T follicular helper cell (primary cell): ENCODE measurements around the gene RHBDL2.
"Not testable (repeated sequence)": the region's sequence is repeated elsewhere in the genome, so short reads cannot be mapped to it uniquely, and the experiment has no call there.

Experiments used
- DNase-seq: peaks from one replicate; pipeline ENCODE4 v3.0.0-alpha.2; 2020; ENCODE audit warnings: low read depth

The RHBDL2 gene

GRCh38 chr1:38875811-38876210 is 65.8 kb downstream of the RHBDL2 start:
- no peak for DNase-seq

GRCh38 chr1:38873027-38873969 is 68.3 kb downstream of the RHBDL2 start, which contains the start of gene MYCBP:
Gene MYCBP, minus strand, starts transcription at chr1:38873348. Its CDS starts 43 bp downstream, at chr1:38873305.
- DNase-seq: peak; percentile 93

- no peak for DNase-seq
These were observed 69.1 kb downstream of the RHBDL2 start for GRCh38 chr1:38872401-38873026.

- no peak for DNase-seq
These were observed 70.6 kb downstream of the RHBDL2 start for GRCh38 chr1:38870996-38871395.

GRCh38 chr1:38867208-38867607 is 74.4 kb downstream of the RHBDL2 start:
- DNase-seq: no peak

GRCh38 chr1:38865112-38865715 is 76.4 kb downstream of the RHBDL2 start:
- DNase-seq: no peak

GRCh38 chr1:38860454-38860795 is 81.2 kb downstream of the RHBDL2 start:
- DNase-seq: no peak

- DNase-seq: peak; percentile 98
These were observed 81.8 kb downstream of the RHBDL2 start, which contains the start of gene RRAGC for GRCh38 chr1:38859561-38860453. Gene RRAGC, minus strand, starts transcription at chr1:38859772. Its CDS starts 126 bp downstream, at chr1:38859646.

- peak; percentile 6 for DNase-seq
These were observed 82.6 kb downstream of the RHBDL2 start for GRCh38 chr1:38858833-38859560.

GRCh38 chr1:38852780-38853179 is 88.8 kb downstream of the RHBDL2 start:
- no peak for DNase-seq

- DNase-seq: no peak
These were observed 93.6 kb downstream of the RHBDL2 start for GRCh38 chr1:38848071-38848470.

- DNase-seq: no peak
These were observed 95.4 kb downstream of the RHBDL2 start for GRCh38 chr1:38846210-38846609.

GRCh38 chr1:38845088-38845487 is 96.5 kb downstream of the RHBDL2 start:
- not testable (repeated sequence) for DNase-seq

GRCh38 chr1:38840281-38840680 is 101.3 kb downstream of the RHBDL2 start:
- no peak for DNase-seq

- no peak for DNase-seq
These were observed 102.3 kb downstream of the RHBDL2 start for GRCh38 chr1:38839363-38839762.

GRCh38 chr1:38836316-38836715 is 105.3 kb downstream of the RHBDL2 start:
- DNase-seq: not testable (repeated sequence)
